GM10266 (cell line): ENCODE data around the gene DCTD.

Experiments
- DNase-seq: peaks from one replicate; pipeline ENCODE4 v3.0.0; 2012; ENCODE audit errors: extremely low spot score
- TF ChIP-seq, protein P1 (sequence below): IDR thresholded peaks from 2 replicates; pipeline ENCODE4 v1.5.1; 2012; ENCODE audit warnings: mild to moderate bottlenecking, low read depth; ENCODE audit not compliant: control insufficient read depth, insufficient read depth; ENCODE audit errors: missing control alignments

Gene DCTD

DNA sequence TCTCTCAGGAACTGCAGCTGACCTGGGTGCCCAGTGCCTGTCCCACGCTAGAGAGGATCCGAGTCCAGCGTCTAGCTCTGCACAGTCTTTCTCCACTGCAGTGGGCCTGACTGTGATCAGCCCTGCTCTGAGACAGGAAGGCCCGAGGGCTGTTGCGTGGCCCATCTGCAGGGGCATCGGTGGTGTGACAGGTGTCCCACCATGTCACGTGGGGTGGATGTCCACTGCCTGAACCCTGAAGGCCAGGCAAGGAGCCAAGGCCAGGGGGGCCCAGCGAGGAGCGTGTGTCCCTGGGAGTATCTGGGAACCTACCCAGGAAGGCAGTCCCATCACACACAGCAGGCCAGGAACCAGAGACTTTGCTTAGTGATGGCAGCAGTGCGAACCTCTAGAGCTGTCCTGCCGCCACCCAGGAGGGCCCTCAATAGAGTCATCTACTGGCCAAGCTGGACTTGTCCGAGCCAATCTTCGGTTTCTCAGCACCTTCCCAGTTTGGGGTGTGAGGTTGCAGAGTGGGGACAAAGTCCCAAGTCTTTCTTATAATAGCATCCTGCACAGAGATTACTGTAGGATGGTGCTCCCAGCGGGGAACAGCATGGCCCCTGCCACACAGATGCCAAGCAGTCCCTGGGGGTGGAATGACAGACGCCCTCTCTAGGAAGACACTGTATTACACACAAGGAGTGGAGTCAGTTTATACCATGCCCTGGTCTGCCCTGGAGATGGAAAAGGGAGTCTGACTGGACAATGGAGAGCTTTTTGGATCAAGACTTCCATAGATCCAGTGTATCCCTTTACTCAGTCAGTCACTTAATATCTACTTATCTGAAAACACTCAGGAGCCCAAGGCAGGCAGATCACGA, 38.3 kb downstream of the DCTD start:
- DNase-seq = no peak
- TF ChIP-seq, protein P1, sequence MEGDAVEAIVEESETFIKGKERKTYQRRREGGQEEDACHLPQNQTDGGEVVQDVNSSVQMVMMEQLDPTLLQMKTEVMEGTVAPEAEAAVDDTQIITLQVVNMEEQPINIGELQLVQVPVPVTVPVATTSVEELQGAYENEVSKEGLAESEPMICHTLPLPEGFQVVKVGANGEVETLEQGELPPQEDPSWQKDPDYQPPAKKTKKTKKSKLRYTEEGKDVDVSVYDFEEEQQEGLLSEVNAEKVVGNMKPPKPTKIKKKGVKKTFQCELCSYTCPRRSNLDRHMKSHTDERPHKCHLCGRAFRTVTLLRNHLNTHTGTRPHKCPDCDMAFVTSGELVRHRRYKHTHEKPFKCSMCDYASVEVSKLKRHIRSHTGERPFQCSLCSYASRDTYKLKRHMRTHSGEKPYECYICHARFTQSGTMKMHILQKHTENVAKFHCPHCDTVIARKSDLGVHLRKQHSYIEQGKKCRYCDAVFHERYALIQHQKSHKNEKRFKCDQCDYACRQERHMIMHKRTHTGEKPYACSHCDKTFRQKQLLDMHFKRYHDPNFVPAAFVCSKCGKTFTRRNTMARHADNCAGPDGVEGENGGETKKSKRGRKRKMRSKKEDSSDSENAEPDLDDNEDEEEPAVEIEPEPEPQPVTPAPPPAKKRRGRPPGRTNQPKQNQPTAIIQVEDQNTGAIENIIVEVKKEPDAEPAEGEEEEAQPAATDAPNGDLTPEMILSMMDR = no peak

DNA sequence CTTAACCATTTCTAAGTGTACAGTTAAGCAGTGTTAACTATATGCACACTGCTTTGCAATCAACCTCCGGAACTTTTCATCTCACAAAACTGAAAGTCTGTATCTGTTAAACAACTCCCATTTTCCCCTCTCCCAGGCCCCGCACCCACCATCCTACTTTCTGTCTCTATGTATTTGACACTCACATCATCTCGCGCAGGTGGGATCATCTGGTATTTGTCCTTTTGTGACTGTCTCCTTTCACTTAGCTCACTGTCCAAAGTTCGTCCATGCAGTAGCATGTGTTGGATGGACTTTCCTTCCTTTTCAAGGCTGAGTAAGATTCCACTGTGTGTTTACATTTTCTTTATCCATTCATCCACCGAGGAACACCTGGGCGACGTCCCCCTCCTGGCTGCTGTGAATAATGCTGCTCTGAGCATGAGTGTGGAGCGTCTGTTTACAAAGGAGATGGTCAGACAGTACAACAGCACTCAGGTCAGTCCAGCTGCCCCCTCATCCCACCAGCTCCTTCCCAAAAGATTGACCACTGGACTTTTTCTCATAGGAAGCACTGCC, 39.8 kb downstream of the DCTD start:
- TF ChIP-seq, protein P1 = no peak
- no peak for DNase-seq

- TF ChIP-seq, protein P1 = no peak
- no peak for DNase-seq
Measured at GRCh38 chr4:182876427-182876826, 40.8 kb downstream of the DCTD start.

DNA sequence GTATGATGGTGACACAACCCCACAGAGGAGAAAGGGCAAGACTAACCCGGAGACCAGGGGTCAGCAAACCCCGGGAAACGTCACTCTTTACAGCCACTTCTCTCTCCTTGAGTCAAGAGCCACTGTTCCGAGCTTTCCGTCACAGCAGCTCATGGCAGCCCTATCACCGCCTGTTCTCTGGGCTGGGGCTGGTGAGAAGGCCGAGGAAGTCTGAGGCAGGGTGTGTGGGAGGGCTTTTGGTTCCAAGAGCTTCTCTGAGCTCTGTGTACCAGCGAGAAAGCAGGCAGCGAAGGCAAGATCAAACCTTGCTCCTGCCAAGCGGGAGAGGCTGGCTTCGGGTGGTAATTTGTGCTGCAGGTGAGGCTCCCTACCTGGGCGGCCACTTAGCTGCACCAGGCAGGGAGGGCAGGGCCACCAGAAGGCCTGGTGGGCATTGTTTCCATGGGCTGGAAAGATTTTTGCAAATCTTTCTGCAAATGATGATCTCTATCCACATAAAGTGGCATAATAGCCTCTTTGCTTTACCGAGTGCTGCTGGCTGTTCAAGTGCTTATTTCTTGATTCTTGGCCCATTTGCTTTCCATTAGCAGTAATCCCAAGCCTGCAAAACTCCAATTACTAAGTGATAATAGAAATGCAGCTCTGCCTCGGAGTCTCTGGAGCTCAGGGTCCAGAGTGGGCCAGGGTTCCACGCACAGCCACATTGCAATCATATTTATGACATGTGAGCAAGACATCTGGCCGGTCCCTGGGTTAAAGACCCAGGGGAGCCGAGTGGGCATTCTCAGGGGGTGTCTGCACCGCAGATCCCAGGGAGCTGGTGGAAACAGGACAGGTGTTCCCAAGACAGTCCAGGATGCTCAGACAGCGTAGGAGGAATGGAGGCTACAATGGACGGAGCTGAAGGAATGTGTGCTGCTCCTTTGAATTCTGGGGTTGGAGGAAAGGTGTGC, 41.5 kb downstream of the DCTD start:
- no peak for DNase-seq
- TF ChIP-seq, protein P1 = no peak

DNA sequence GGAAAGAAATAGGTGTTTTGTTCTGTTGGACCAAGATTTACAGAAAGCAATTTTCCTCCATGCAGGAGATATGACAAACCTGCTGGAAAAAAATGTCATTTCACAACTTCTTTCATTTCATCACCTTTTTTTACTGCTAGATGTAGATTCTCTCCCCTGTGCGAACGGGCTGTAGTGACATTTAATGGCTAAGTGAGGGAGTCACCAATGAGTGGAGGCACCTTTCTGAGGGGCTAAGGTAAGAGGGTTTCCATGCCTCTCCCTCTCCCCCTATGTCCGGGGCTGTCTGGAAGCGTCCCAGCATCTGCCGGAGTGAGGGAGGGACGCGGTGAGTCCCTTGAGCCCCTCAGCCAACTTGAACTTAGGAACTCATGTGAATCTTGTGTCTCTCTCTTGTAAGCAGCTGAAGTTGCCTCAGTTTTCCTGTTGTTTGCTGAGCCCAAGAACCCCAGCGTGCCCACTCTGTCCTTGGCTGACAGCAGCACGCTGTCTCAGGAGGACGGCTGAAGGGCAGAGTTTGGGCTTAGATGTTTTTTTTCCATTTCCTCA, 42.3 kb downstream of the DCTD start:
- TF ChIP-seq, protein P1 = no peak
- no peak for DNase-seq

- TF ChIP-seq, protein P1 = no peak
- no peak for DNase-seq
Measured at GRCh38 chr4:182874304-182874751, 42.9 kb downstream of the DCTD start.
